Hepatocyte (in vitro differentiated cells): Measurements from ENCODE around the gene LRMDA.

Experiments used
- CTCF ChIP-seq: fragments of 200-600 bp; sonication (generic); IDR thresholded peaks from 2 replicates; pipeline ENCODE4 v1.5.1; 2016; ENCODE audit warnings: antibody characterized with exemption, mild to moderate bottlenecking; ENCODE audit not compliant: poor library complexity
- EZH2 ChIP-seq: fragments of 200-600 bp; sonication (generic); IDR thresholded peaks from 2 replicates; pipeline ENCODE4 v1.6.1; 2016; ENCODE audit warnings: antibody characterized with exemption, mild to moderate bottlenecking, borderline replicate concordance
- EZH2phosphoT487 ChIP-seq: fragments of 200-600 bp; sonication (generic); IDR thresholded peaks from one replicate; pipeline ENCODE4 v1.6.1; 2018; ENCODE audit warnings: antibody characterized with exemption, mild to moderate bottlenecking, low read depth, moderate library complexity; ENCODE audit not compliant: unreplicated experiment, severe bottlenecking

DNA sequence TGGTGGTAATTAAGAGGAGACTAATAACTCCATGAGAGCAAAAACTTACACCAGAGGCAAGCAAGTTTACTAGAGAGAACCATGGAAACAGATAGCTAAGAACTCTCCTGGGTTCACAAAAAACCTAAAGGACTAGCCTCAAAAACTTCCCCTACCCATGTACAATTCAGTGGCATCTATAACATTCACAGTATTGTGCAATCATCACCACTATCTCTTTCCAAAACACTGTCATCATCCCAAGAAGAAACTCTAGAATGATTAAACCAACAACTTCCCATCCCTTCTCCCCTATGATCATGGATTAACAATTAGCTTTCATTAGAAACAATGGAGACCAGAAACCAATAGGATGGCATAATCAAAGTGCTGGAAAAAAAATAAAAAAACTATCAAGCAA is 1038.3 kb downstream of the LRMDA start:
- TF ChIP-seq EZH2: no peak
- no peak for TF ChIP-seq CTCF
- TF ChIP-seq EZH2phosphoT487: no peak
